Measurements from ENCODE around the gene STAB1.

Gene STAB1

GRCh38 chr3:52458031-52458760 is 36.9 kb upstream of the STAB1 start:
- no peak for DNase-seq (ENCODE audit: low read depth)

GRCh38 chr3:52458770-52459545 is 36.2 kb upstream of the STAB1 start:
- DNase-seq (ENCODE audit: low read depth) = no peak

GRCh38 chr3:52461874-52462273 is 33.3 kb upstream of the STAB1 start:
- DNase-seq (ENCODE audit: low read depth) = no peak

- DNase-seq (ENCODE audit: low read depth) = no peak
Measured at GRCh38 chr3:52463416-52463815, 31.7 kb upstream of the STAB1 start.

GRCh38 chr3:52468336-52468735 is 26.8 kb upstream of the STAB1 start:
- no peak for DNase-seq (ENCODE audit: low read depth)

DNA sequence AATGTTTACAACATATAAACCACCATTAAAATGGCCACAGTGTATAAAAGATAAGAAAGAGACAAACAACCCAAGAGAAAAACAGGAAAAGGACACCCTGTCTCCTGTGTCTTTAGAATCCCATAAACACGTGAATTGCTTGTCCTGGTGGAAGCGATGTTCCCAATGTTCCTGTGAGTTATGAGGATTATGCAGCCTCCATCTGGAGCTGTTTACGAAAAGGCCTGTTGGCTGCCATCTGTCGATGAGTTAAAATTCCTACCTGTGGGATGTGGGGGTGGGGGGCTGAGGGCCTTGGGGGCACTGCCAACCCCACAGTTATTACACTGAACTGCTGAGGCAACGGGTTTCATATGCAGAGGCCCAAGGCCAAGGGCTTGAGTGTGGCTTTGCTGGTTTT is 26.1 kb upstream of the STAB1 start:
- DNase-seq (ENCODE audit: low read depth) = no peak

DNA sequence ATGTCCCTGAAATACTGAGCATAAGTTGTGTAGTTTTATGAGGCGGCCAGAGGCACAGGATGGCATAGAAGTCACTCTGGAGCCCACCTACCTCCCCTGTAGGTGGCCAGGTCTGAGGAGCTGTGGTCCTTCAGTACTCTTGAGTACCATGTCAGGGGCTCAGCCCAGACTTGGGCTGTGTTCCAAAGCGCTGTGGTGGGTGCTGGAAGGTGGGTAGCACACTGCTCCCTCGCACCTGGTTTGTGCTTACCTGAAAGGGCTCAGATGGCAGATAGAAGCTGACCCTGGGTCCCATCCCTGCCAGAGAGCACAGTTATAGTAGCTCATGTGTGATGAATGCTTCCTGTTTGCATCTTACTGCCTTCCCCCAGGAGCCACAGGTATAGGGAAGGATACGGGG is 24.2 kb upstream of the STAB1 start:
- no peak for DNase-seq (ENCODE audit: low read depth)

DNA sequence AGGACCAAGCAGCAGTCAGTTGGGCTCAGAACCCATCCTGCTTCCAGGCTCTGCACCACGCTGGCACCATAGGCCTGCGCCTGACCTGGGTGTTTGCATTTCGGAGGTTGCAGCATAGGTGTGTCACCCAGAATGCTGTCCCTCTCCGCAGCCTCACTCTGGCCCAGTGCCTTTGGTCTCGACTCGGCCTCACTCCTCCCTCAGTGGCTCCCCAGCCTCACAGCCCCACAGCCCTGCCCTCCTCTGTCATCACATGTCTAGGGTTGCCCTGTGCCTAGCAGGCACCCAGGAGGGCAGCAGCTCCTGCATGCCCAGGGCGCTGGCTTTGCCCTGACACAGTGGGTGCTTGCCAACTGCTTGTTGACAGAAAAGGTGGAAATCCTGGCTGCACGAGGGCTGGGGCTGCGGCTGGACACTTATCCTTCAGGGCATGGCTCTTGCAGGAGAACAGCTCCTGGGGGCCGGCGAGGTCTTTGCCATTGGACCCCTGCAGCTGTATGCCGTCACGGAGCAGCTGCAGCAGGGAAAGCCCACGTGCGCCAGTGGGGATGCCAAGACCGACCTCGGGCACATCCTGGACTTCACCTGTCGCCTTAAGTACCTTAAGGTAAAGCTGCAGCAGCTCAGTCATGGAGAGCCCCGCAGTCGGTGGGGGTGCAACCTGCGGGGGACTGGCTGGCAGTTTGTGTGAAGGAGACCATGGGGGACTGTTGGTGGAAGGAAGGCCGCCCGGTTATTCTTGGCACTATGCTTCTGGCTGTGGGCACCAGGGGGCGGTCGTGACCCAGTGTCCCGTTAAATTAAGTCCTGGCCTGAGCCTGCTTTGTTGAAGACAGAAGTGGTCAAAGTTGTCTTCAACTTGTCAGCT is 23.5 kb upstream of the STAB1 start:
- no peak for DNase-seq (ENCODE audit: low read depth)

DNA sequence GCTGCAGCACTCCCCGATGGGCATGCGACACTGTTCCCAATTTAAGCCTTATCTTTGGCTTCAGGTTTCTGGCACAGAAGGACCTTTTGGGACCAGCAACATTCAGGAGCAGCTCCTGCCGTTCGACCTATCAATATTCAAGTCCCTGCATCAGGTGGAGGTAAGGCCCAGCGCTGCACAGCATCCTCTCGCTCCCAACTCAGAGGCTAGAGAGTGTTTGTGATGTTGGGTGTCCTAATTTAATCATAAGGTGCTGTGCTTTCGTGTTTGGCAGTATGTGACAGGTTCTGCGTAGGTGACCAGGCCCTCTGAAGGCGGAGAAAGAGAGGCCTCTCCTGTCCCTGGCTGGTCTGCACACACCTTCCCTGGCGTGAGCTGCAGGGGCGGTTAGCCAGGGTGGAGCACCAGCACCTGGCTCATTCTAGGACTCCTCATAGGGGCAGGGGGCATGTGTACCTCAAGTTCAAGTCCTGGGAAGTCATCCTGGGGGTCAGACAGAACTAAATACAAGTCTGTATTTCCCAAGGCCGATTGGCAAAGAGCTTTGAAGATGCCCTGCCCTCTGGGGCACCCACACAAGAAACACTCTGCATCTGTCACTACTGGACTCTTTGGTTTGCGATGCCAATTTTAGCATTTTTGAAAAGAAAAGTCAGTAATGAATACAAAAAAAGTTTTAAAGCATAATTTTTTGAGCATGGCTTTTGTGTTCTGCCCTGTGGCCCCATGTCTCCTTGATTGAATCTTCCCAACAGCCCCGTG is 22.7 kb upstream of the STAB1 start:
- no peak for DNase-seq (ENCODE audit: low read depth)

DNA sequence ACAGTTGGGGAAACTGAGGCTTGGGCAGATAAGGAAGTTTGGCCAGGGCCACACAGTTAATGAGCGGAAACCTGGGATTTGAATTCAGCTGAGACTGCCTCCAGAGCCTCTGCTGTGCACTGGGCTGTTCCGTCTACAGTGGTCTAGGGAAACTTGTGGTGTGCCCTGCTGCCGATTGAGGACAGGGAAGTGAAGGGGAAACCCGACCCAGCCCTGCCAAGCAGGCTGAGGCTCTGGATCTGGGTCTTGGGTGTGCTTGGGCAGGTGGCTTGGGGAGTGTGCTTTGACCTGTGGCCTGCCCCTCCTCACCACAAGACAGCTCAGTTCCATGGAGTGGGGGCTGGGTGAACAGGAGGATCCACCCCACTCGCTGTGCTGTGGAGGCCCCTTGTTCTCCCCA is 22.1 kb upstream of the STAB1 start:
- no peak for DNase-seq (ENCODE audit: low read depth)

DNA sequence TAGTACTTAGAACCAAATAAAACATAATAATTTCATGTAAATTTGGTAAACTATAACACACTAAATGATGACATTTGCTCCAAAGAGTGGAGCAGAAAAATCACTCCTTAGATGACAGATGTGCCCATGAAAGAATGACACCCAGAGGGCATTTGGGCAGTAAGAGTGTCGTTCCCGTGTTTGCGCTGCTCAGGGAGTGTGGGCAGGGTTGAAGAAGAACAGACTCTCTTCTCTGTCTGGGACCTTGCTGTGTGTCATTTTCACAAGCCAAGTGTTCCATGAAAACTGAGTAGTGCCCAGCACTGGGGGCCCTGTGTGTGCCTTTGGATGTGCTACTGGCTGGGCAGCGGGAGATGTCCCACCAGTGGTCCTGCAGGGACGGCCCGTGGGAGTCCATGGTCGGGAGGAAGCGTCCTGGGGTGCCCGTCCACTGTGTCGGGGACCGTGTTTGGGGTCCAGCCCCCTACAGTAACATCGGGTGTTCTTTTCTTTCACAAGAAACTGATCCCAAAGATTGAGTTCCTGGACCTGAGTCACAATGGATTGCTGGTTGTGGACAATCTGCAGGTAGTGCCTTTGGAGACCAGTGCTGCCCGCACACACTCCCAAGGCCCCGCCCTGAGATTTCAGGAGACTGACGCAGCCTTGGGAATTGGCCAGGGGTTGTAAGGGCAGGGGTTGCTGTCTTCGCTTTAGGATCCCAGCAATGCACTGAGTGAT is 17.9 kb upstream of the STAB1 start:
- DNase-seq (ENCODE audit: low read depth) = no peak

- no peak for DNase-seq (ENCODE audit: low read depth)
Measured at GRCh38 chr3:52477796-52478095, 17.4 kb upstream of the STAB1 start.

GRCh38 chr3:52479037-52479876 is 15.9 kb upstream of the STAB1 start:
- no peak for DNase-seq (ENCODE audit: low read depth)

DNA sequence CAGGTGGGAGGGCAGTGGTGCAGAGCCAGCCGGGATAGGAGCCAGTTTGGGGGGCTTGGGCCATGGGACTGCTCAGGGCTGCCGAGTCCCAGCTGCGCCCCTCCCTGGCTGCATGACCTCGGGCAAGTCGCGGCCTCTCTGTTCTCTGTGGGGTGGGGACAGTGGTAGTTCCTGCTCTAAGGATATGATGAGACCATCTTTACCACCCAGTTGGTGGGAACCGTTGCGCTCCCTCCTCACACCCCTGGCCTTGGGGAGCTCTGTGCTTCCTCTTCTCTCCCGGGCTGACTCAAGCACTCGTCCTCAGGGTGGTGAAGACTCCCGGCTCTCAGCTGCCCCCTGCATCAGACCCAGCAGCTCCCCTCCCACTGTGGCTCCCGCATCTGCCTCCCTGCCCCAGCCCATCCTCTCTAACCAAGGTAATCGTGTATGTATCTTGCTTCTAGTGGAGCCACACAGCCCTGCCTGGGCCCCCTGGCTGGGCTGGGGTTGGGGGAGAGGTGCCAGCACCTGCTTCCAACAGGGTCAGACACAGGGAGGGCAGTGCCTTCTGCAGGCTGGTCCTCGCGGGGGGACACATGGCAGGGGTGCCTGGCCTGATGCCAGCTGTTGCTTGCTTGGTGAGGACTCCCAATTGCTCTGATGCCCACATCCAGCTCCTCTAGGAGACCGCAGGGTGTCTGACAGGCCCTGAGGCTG is 15.1 kb upstream of the STAB1 start:
- DNase-seq (ENCODE audit: low read depth) = no peak

- no peak for DNase-seq (ENCODE audit: low read depth)
Measured at GRCh38 chr3:52480768-52481715, 14.1 kb upstream of the STAB1 start.

- no peak for DNase-seq (ENCODE audit: low read depth)
Measured at GRCh38 chr3:52481819-52482521, 13.2 kb upstream of the STAB1 start.

DNA sequence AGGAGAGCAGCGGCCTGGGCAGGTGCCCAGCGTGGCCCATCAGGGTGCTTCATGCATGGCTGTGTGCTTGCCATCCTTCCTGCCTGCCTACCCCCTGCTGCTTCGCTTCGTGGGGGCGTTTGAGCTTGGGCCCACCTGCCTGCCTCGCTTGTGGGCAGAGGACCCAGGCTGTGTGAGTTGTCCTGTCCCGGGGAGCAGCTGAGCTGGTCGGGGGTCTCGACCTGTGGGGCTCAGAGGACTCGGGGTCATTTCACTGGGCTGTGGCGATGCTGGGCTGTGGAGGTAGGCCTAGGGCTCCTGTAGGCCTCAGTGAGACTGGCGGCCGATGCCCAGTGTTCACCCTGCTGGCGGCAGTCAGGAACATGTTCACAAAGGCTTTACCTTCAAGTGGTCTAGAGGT is 12.1 kb upstream of the STAB1 start:
- no peak for DNase-seq (ENCODE audit: low read depth)
